OCI-LY7 (cell line): ENCODE results near the gene IFRD2. TPM values are rescaled to one million over a fixed set of nuclear protein-coding genes. Genes with fewer than 3 reads are reported as not detected.

ENCODE experiments used
- BruUV-seq: library from RNA; stranded (reverse); fragments of 400-500 nt; replicated peaks from 2 replicates; lab custom pipeline; 2021; lab: Mats Ljungman, UMichigan
- CTCF ChIA-PET: fragments of 300-600 bp; sonication (Branson Sonifier 250); formaldehyde crosslinking; loops from one replicate; lab custom pipeline; 2022; ENCODE audit warnings: antibody characterized with exemption; ENCODE audit not compliant: unreplicated experiment; lab: Charles Lee
- POLR2A ChIA-PET: fragments of 300-600 bp; sonication (Branson Sonifier 250); formaldehyde crosslinking; loops from one replicate; lab custom pipeline; 2022; ENCODE audit warnings: antibody characterized with exemption; lab: Charles Lee
- DNase-seq: peaks from one replicate; pipeline ENCODE4 v3.0.0-alpha.2; 2015; ENCODE audit warnings: low spot score
- H2AFZ ChIP-seq: fragments of 200-600 bp; sonication (generic), shearing (Covaris generic); 2 replicates; pipeline ENCODE4 v1.6.1; 2014; ENCODE audit warnings: mild to moderate bottlenecking, antibody characterized with exemption, low read length, moderate library complexity
- H3K27ac ChIP-seq: fragments of 200-600 bp; sonication (generic); 2 replicates; pipeline ENCODE4 v1.5.1; 2014; ENCODE audit warnings: mixed run types, low read depth, mild to moderate bottlenecking, moderate library complexity, low read length, inconsistent platforms; ENCODE audit not compliant: poor library complexity, severe bottlenecking
- H3K36me3 ChIP-seq: fragments of 200-600 bp; sonication (generic); 2 replicates; pipeline ENCODE4 v1.6.1; 2014; ENCODE audit warnings: mild to moderate bottlenecking, antibody characterized with exemption, low read length, moderate library complexity, mixed read lengths; ENCODE audit not compliant: insufficient read depth
- H3K4me1 ChIP-seq: fragments of 200-600 bp; sonication (generic); 2 replicates; pipeline ENCODE4 v1.5.1; 2014; ENCODE audit warnings: mild to moderate bottlenecking, low read length; ENCODE audit not compliant: insufficient read depth, poor library complexity, severe bottlenecking
- H3K4me2 ChIP-seq: fragments of 200-600 bp; sonication (generic); 2 replicates; pipeline ENCODE4 v1.6.1; 2014; ENCODE audit warnings: mild to moderate bottlenecking, low read length
- H3K4me3 ChIP-seq: fragments of 200-600 bp; sonication (generic); 2 replicates; pipeline ENCODE4 v1.5.1; 2014; ENCODE audit warnings: mild to moderate bottlenecking, low read depth, low read length; ENCODE audit not compliant: poor library complexity, severe bottlenecking
- H3K79me2 ChIP-seq: fragments of 200-600 bp; sonication (generic); 2 replicates; pipeline ENCODE4 v1.6.1; 2016; ENCODE audit warnings: low read depth, mild to moderate bottlenecking, low read length, moderate library complexity, mixed read lengths; ENCODE audit not compliant: insufficient read depth
- H3K9me2 ChIP-seq: fragments of 200-600 bp; sonication (generic); 2 replicates; pipeline ENCODE4 v1.6.1; 2016; ENCODE audit warnings: mild to moderate bottlenecking, low read length, mixed read lengths; ENCODE audit not compliant: insufficient read depth
- H3K9me3 ChIP-seq: fragments of 200-600 bp; sonication (generic); 2 replicates; pipeline ENCODE4 v1.6.1; 2014; ENCODE audit warnings: mild to moderate bottlenecking, mixed run types, low read length, mixed read lengths
- H4K20me1 ChIP-seq: fragments of 200-600 bp; sonication (generic); 2 replicates; pipeline ENCODE4 v1.6.1; 2014; ENCODE audit warnings: mild to moderate bottlenecking, antibody characterized with exemption, low read length, moderate library complexity, mixed read lengths; ENCODE audit not compliant: insufficient read depth
- EZH2phosphoT487 ChIP-seq: fragments of 200-600 bp; sonication (generic); IDR thresholded peaks from 2 replicates; pipeline ENCODE4 v1.6.1; 2018; ENCODE audit warnings: low read depth, borderline replicate concordance, mild to moderate bottlenecking, mixed run types, antibody characterized with exemption, low read length, moderate library complexity, mixed read lengths
- intact Hi-C: fragments of 100-400 bp; cut with micrococcal nuclease; formaldehyde crosslinking; loops from one replicate; pipeline ENCODE4 v1.10.0; 2022; ENCODE audit not compliant: unreplicated experiment
- total RNA-seq, 2 experiments: library from RNA; depleted of rRNA in 1 of 2; stranded (reverse); fragments of >200 nt in 1 of 2; shearing (Covaris generic) in 1 of 2; gene quantifications; 2 replicates each; pipeline ENCODE4 v1.2.3, GENCODE V29; 2014 to 2022
- TF ChIP-seq, protein P1 (sequence below): fragments of 200-600 bp; sonication (generic); conservative IDR thresholded peaks from 2 replicates; pipeline ENCODE4 v1.5.1; 2014; ENCODE audit warnings: mild to moderate bottlenecking, antibody characterized with exemption, low read length, moderate library complexity, mixed read lengths

Gene IFRD2
- total RNA-seq, 2 experiments from 2014 or later, result 93.3 to 95.5 TPM

DNA sequence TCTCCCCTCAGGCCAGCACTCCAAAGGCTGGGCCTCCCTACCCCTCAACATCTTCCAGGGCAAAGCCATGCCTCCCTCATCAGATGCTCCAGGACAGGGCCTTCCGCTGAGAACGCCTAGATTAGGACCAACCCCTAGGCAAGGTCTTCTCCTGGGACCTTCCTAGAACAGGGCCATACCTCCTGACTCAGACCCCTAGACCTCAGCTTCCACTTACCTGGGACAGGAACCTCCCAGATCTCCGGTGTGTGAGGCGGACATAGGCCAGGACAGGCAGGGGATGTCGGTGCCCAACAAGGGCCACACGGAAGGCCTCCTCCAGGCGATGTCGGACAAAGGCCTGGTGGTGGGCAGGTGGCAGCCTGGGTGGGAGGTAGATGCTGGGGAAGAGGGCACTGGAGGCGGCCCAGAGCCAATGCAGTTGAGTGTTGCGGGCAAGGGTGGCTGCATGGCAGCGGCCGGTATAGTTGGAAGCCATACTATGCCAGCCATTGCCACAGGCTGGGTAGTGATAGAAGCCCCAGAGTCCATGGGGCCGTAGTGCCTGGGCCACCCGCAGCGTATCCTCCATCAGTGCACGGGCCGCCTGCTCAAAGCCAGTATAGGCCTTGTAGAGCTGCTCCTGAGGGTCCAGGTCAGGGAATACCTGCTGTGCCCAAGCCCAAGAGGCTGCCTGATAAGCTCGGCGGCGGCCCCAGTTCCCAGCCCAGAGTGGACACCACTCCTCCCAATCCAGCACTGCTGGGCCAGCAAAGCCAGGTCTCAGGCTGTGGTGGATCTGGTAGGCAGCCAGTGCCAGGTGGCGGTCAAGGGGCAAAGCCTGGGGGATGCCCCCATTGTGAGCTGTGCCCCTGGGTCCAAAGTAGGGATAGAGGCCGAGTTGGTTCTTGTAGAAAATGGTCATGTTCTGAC, 2.5 kb upstream of the IFRD2 start:
- H3K36me3 ChIP-seq, result peaks cover 10% of the 10 kb centered on the region
- CTCF ChIA-PET, result interaction anchor here (0.6 kb wide), 1 partner anchor 1372 kb away, joined by 3 read pairs; no protein-coding TSS in a partner anchor
- no peaks in the 10 kb centered on the region for H3K9me2 ChIP-seq
- H3K4me1 ChIP-seq, result peaks cover 17% of the 10 kb centered on the region
- H2AFZ ChIP-seq, result no peak overlapping the region
- H3K79me2 ChIP-seq, result peaks cover 20% of the 10 kb centered on the region
- no peak for DNase-seq
- H3K9me3 ChIP-seq, result no peaks in the 10 kb centered on the region
- no TSS peak for BruUV-seq
- intact Hi-C loops, result loop anchor here (5.0 kb wide), 1 partner anchor 43 kb away; no protein-coding TSS in a partner anchor
- H4K20me1 ChIP-seq, result no peaks in the 10 kb centered on the region
- H3K4me2 ChIP-seq, result no peak overlapping the region
- no peak overlapping the region for H3K27ac ChIP-seq
- H3K4me3 ChIP-seq, result no peak overlapping the region
- TF ChIP-seq EZH2phosphoT487, result no peak
- TF ChIP-seq, protein P1, sequence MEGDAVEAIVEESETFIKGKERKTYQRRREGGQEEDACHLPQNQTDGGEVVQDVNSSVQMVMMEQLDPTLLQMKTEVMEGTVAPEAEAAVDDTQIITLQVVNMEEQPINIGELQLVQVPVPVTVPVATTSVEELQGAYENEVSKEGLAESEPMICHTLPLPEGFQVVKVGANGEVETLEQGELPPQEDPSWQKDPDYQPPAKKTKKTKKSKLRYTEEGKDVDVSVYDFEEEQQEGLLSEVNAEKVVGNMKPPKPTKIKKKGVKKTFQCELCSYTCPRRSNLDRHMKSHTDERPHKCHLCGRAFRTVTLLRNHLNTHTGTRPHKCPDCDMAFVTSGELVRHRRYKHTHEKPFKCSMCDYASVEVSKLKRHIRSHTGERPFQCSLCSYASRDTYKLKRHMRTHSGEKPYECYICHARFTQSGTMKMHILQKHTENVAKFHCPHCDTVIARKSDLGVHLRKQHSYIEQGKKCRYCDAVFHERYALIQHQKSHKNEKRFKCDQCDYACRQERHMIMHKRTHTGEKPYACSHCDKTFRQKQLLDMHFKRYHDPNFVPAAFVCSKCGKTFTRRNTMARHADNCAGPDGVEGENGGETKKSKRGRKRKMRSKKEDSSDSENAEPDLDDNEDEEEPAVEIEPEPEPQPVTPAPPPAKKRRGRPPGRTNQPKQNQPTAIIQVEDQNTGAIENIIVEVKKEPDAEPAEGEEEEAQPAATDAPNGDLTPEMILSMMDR, result no peak
- POLR2A ChIA-PET, result no interaction called here

DNA sequence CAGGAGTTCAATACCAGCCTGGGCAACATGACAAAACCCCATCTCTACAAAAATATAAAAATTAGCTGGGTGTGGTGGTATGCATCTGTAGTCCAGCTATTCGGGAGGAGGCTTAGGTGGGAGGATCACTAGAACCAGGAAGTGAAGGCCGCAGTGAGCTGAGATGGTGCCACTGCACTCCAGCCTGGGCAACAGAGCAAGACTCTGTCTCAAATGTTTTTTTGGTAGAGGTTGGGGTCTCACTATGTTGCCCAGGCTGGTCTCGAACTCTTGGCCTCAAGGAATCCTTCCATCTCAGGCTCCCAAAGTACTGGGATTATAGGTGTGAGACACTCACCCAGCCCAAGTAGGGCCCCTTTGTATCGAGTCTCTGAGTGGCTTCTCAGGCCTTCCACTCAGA, 1.9 kb upstream of the IFRD2 start:
- ChIA-PET CTCF (no interaction called here), POLR2A (no interaction called here)
- H3K36me3 ChIP-seq, result peaks cover 16% of the 10 kb centered on the region
- H4K20me1 ChIP-seq, result no peaks in the 10 kb centered on the region
- no peak overlapping the region for H3K27ac ChIP-seq
- no peak for DNase-seq
- TF ChIP-seq EZH2phosphoT487, result no peak
- TF ChIP-seq, protein P1, result no peak
- no peak overlapping the region for H2AFZ ChIP-seq
- no TSS peak for BruUV-seq
- H3K9me2 ChIP-seq, result no peaks in the 10 kb centered on the region
- H3K4me1 ChIP-seq, result peaks cover 15% of the 10 kb centered on the region
- no peak overlapping the region for H3K4me2 ChIP-seq
- intact Hi-C loops, result no loop called here
- H3K4me3 ChIP-seq, result no peak overlapping the region
- peaks cover 20% of the 10 kb centered on the region for H3K79me2 ChIP-seq
- no peaks in the 10 kb centered on the region for H3K9me3 ChIP-seq
